Activated CD8-positive, alpha-beta memory T cell treated with anti-CD3 and anti-CD28 coated beads for 48 hours (primary cell): ENCODE measurements around the gene STON1.
"Not testable (repeated sequence)": the region's sequence is repeated elsewhere in the genome, so short reads cannot be mapped to it uniquely, and the experiment has no call there.

Experiments
- DNase-seq, 3 experiments: peaks; one replicate each; pipeline ENCODE4 v3.0.0-alpha.2; 2020; ENCODE audit warnings: low read depth in 2 of 3, low spot score in 2 of 3

STON1 gene

DNA sequence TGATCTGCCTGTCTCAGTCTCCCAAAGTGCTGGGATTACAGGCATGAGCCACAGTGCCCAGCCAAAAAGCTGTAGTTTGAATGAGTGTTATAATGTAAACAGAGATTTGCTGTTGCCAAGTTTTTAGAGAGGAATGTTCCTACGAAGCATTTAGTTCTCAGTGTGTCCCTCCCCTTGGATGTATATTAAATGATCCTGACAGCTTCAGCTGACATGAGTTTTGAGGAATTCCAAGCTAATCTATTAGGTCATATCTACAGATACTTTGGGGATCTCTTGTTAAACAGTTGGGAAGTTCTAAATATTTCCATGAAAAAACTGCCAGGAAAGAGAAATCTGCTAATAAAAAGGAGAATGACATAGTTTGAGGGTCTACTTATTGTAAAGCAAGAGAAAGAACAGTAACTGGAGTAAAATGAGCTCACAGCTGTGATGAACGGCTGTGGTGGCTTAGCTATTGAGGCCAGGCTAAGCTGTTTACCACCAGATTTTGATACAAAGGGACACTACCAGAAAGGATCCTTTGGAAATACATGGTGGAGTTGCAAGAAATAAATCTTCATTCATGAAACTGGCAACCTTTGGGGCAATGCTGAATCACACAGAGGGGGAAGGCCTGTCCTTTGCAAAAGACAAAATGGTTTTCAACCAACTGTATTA lies 2.6 kb upstream of the STON1 start:
- no peak for DNase-seq

DNA sequence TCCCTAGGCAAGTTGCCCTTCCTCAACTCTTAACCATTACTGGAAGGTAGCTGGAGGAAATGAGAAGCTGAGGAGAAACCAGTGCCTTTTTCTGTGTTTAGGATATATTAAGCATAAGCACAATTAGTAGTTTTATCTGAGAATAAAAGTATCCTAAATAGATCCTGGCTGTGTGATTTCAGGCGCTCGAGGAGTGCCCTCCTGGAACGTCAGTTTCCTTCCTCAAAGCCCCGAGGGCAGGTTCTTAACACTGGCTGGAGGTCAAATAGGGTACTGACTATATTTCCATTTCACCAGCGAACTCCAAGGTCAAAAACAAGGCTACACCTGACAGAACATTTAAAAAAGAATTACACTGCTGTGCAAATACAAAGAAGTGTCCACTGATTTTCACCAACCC lies 1.5 kb upstream of the STON1 start:
- DNase-seq, result no peak

DNA sequence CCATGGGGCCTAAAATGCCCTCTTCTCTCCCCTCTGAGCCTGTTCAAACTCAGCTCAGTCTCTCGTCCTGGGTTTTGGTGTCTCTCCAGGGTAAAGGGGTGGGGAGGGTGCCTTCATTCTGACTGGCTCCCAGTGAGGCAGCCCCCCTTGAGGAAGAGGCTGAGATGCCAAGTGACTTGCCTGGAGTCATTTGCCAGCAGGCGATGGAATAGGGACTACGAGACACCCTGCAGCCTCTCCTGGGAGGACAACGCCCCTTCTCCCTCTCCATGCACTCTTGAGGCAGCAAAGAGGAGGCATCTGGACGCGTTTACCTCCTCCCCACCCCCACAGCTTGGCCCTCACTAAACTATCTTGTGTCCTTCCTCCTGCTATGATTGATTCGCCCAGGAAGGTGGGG lies 760 bp upstream of the STON1 start:
- no peak for DNase-seq

DNA sequence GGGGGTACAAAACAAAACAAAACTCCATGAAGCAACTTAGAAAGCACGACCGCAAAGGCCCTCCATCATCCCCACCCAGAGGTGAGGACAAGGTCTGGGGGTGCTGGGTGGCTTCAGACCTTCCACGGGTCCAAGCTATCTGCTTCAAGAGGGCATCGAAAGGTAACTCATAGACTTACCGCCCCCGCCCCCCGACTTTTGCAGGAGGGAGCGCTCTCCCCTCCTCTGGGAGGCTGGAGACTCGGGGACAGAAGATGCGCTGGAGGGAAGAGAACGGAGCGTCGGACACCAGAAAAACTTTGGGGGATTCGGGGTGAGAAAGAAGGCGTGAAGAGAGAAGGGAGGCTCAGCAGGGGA lies 300 bp upstream of the STON1 start:
- DNase-seq, result no peak

DNA sequence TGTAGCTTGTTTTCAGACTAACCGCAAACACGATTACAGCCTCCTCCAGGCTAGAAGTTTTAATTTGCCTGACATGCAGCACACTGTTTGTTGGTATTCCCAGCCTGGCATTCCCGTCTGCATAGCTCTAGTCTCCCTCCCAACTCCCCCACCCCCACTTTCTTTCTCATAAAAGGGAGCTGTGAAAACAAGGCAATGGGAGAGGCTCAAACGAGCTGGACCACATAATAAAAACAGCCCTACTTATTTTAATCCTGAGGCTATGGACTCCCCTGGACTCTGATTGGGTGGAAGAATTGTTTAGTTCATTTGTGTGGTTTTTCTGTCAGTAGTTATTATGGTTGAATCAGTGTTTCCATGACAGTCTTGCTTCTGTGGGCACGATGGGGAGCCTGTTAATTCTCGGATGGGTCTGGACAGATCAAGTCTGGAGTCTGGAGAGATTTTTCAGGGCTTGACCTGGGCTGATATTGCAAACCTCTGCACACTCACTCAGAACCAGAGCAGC lies 1.2 kb downstream of the STON1 start:
- no peak for DNase-seq

DNA sequence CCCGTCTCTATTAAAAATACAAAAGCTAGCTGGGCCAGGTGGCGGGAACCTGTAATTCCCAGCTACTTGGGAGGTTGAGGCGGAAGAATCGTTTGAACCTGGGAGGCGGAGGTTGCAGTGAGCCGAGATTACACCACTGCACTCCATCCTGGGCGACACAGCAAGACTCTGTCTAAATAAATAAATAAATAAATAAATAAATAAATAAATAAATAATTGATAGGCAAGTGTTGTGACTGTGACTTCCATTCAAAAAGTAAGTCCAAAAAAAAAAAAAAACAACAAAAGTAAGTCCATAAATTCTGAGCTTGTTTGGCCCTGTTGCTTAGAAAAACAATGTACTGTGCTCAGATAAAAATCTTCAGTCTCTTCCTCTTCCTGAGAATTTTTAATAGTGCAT lies 2.2 kb downstream of the STON1 start:
- no peak for DNase-seq

DNA sequence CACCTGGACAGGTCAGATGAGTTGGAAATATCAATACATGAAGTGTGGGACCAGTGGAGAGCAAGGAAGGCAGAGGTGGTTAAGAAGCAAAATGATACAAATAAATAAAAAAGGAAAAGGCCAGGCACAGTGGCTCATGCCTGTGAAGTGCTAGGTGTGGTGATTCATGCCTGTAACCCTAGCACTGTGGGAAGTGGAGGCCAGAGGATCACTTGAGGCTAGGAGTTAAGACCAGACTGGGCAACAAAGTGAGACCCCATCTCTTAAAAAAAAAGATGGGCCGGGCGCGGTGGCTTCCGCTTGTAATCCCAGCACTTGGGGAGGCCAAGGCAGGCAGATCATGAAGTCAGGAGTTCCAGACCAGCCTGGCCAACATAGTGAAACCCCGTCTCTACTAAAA lies 2.9 kb downstream of the STON1 start:
- no peak for DNase-seq

DNA sequence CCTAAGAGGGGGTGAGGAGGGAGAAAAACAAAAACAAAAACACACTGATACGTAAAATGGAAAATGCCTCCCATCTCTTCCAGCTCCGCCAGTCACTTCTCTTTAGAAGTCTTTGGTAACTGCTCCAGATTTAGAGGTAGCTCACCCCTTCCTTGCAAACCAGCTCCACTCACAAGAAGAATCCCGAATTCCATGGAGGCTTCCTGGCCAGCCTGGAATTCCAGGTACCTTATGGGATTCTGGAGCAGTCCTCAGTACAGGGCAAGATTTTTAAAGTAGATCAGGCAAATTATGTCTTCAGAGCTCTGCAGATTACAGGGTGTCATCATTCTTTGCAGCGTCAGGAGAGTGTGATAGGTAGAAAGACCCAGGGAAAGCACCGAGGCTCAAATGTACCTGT lies 4.8 kb downstream of the STON1 start:
- DNase-seq, result no peak

DNA sequence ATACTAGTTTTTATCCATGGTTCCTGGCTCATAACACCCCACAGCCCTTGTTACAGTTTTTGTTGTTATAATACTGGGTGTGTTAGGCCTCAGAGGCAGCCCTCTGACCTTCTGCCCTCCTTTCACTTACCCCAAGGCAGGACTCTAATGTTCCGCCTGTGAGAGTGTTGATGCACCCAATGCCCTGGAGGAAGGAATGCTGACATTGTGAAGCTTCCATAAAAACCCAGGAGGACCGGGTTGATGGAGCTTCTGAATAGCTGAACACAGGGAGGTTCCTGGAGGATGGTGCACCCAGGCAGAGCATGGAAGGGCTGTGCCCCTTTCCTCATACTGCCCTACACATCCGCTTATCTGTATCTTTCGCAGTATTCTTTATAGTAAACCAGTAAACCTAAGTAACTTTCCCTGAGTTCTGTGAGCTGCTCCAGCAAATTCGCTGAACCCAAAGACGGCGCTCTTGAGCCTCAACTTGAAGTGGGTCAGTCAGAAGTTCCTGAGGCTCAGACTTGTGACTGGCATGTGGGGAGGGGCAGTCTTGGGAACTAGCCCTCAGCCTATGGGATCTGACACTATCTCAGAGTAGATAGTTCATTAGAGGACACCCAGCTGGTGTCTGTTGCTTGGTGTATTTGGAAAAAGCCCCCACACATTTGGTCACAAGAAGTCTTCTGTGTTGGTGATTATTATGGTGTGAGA lies 10.4 kb downstream of the STON1 start:
- DNase-seq, result no peak

DNA sequence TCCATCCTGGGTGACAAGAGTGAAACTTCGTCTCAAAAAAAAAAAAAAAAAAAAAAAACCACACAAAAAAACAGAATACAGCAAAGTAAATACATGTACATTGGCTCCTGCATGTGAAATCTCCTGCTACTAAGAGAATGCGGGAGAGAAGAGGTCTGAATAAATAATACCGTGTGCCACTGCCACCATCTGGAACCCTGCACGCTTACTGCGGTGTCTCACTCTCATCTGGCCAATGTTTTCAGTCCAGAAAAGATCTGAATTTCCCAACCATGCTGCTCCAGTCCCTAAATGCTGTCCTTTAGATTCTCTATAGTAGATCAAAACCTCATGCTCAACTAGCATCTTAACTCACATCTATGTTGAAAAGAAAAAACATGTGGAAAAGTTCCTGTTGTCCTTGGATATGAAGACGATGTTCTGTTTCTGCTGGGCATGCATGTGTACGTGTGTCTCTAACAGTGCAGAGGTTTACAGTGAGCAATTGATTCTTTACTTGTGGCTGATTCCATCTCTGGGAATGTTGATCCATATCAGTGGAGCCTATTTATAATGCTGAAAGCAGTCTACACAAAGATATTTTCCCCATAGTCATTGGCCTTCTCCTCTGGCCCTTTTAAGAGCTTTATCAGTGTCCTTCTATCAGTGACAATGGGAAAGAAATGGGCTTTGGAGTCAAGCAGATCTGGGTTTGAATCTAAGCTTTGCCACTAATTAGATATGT lies 11.9 kb downstream of the STON1 start:
- no peak for DNase-seq

DNA sequence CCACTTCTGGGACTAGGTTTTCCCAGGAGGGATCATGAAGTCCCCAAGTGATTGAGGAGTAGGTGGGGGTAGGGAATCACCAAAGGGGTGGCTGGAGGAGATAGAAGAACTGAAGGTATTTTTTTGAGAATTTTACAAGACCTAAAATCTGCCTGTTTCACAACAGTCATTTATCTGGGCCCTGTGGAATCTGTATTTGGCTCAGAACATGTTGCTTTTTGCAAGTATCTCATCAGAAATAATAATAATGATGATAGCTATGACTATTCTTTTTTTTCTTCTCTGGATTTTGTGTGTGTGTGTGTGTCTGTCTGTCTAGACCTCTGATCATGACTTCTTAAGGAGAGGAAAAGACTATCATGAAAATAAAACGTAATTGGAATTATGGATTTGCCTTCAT lies 13.9 kb downstream of the STON1 start:
- DNase-seq, result no peak

DNA sequence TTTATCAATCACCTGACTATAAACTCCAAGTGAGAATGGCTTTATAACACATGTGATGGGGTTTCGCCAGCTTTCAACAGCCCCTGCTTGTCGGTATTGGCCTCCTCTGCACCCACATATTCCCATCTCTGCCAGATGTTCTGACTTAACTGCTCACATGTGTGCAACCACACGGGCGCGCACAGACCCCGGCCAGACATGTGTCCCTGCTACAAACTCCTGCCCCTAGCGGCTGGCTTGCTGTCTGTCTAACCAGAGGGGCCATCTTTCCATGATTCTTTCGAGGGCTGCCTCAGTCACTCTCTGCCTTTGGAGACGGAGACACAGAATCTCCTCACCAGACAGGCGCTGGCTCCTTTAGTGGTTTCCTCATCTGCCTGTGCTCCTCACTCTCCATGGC lies 15.3 kb downstream of the STON1 start:
- DNase-seq, result no peak

DNA sequence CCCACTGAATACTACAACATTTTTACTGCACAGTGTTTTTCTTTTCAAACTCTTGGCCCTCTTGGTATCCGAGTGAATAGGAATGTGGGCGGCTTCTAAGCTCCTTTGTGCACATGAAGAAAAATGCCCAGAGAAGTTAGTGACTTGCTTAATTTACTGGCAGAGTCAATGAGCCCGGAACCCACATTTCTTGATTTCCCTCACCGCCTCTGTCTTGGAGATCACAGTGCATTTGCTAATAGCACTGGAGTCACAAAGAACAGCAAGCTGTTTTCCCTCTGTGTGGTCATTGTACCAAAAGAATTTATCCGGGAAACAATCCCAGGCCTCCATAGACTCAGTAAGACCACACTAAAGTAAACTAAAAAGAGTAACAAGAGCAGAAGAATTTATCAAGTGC lies 18.9 kb downstream of the STON1 start:
- no peak for DNase-seq

DNA sequence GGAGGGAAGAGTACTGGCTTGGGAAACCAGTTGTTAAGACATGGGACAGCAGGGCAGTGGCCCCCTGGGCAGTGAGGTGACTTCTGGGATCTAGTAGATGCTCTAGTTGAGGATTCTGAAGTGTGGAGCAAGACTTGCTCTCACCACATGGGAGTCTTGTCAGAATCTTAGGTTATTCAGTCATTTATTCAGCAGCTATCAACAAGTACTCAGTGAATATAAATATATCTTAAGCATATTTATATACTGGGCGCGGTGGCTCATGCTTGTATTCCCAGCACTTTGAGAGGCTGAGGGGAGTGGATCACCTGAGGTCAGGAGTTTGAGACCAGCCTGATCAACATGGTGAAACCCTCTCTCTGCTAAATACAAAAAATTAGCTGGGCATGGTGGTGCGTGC lies 20.0 kb downstream of the STON1 start:
- no peak for DNase-seq

DNA sequence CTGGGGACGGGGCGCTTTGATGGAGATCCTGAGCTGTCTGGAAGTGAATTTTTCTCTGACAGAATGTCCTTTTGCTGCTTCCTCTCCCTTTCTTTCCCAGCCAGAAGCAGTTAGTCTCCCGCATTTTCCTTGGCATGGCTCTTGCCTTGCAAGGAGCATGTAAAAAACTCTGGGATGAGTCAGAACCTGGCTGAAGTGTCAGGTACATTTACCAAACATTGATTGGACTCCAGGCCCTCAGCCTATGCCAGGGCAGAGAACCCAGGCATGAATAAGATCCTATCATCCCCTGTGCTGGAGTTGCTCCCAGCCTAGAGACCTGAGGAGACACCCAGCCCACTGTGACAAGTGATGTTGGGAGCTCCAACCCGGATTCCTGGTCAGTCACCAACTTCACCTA lies 21.6 kb downstream of the STON1 start:
- DNase-seq, result no peak

DNA sequence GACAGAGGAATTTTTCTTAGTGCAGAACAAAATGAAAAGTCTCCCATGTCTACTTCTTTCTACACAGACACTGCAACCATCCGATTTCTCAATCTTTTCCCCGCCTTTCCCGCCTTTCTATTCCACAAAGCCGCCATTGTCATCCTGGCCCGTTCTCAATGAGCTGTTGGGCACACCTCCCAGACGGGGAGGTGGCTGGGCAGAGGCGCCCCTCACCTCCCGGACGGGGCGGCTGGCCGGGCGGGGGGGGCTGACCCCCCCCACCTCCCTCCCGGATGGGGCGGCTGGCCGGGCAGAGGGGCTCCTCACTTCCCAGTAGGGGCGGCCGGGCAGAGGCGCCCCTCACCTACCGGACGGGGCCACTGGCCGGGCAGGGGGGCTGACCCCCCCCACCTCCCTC lies 25.1 kb downstream of the STON1 start:
- not testable (repeated sequence) for DNase-seq

DNA sequence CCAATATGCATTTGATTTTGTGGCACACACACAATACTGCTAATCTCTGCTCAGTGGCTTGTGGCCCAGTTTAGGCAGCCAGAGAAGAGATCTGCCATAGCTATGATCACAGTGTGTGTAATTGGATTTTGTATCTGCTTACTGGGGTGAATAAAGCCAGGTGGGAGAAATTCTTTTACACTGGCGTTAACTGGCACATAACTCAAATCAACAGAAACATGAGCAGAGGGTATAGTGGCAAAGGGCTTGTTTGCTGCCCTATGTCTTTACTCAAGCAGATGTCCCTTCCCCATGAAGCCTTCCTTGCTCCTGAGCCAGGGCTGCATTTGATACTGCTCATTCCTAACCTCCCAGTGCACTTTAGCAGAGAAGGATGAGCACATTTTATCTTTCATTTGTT lies 28.5 kb downstream of the STON1 start:
- no peak for DNase-seq

DNA sequence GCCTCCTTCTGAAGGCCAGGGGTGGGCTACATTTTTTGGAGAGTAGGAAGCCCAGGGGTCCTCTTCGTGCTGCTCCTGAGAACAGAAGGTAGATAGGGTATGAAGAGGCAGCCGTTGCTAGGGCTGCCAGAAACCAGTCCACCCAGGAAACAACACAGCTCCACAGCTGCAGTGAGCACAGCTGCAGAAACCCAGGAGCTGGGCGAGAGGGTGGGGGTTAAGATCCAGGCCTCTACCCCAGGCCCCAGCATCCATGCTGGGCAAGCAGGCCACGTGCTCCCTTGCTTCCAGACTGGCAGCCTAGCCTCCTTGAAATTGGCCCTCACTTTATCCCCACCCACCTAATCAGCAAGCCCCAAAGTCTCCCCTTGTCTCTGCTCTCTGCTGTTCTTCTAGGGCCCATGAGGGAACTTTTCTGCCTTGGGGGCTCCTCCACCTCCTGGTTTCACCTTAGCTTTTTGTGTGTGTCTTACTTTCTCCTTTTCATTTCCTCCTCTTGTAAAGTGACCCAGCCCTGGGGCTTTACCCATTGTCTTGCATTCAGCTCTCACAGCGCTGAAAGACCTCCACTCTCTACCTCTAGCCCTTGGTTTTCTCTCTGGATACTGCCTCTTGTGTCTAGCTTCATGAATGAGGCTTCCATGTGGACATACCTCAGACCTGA lies 30.7 kb downstream of the STON1 start:
- DNase-seq, result no peak

DNA sequence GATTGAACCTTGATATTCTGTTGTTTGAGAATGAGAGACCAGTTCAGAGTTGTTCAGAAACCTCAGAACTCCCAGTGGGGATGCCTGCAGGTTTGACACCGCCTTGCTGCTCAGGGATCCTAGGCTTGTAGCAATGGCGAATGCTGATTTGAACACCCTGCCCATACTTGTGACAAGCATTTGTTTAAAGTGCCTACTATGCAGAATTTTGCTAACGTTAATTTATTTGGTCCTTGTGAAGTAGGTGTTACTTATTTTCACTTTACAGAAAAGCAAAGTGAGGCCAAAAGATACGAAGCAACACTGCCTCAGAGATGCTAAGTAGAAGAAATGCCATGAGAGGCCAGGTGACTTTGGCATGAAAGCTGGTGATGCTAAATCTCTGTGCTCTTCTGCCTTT lies 32.3 kb downstream of the STON1 start:
- no peak for DNase-seq

DNA sequence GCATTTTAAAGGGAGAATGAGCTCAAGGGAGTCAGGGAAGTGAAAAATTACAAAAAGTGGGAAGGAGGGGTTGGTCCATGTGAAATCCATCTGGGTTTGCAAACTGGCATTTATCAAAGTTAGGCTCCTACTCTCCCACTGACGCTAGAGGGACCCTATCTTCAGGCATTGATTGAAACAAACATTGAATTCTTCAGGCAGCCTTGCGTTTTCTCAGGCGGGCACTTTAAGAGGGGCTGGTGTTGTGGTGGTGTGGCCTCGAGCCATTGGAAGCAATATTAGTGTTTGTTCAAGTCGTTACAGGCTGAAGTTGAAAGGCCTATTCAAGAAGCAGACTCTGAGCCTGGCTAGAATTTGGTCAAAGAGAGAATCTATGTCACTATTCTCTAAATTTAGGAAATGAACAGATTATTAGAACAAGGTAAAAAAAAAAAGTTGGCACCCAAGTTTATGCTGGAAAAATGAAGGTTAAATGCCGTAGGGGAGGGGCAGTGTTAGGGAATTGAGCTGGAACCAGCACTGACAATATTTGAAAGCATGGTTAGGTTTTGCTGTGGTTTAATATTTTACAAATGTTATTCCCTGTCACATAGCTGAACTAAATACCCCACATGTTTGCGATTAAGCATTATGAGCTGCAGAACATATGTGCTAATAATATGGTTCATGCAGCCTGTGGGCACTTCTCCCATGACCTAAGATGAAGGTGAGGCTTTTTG lies 36.8 kb downstream of the STON1 start:
- no peak for DNase-seq

DNA sequence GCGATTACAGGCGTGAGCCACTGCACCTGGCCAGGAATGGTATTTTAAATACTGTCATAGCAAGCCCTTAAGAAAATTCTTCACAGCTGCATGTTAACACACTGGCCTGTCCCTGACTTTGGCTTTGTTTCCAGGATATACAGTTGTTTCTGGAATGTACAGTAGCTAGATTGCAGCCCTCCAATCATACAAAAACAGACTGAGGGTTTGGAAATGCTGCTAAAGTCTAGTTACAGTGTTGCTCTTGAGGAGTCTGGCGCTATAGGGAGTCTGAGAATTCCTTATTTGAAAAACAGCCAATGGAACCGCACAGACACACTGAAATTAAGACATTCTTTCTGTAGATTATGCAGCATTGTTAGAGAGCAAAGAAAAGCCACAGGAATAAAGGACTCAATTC lies 37.7 kb downstream of the STON1 start:
- DNase-seq, result no peak
